GM23338 (cell line): ENCODE results near the gene ACAD8. TPM values are rescaled to one million over a fixed set of nuclear protein-coding genes. Genes with fewer than 3 reads are reported as not detected.

Source experiments
- ATAC-seq: fragments of 200-7000 bp; cut with Tn5 transposase; 3 replicates; pipeline ENCODE4 v1.9.1; 2020
- DNase-seq: peaks from one replicate; pipeline ENCODE4 v3.0.0-alpha.2; 2015; ENCODE audit warnings: low spot score
- H2AFZ ChIP-seq: fragments of 200-600 bp; sonication (generic); 2 replicates; pipeline ENCODE4 v1.8.0; 2016; ENCODE audit warnings: antibody characterized with exemption, mild to moderate bottlenecking, moderate library complexity
- H3F3A ChIP-seq: fragments of 200-600 bp; sonication (generic); replicated peaks from 2 replicates; pipeline ENCODE4 v1.8.0; 2017; ENCODE audit warnings: antibody characterized with exemption, mixed run types, low read depth
- H3K27ac ChIP-seq: fragments of 200-600 bp; sonication (generic); 2 replicates; pipeline ENCODE4 v1.6.1; 2016; ENCODE audit warnings: low read depth
- H3K27me3 ChIP-seq: fragments of 200-600 bp; sonication (generic); 2 replicates; pipeline ENCODE4 v1.8.0; 2016; ENCODE audit warnings: mild to moderate bottlenecking, mixed run types, moderate library complexity; ENCODE audit not compliant: insufficient read depth
- H3K36me3 ChIP-seq: fragments of 200-600 bp; sonication (generic); 2 replicates; pipeline ENCODE4 v1.8.0; 2016; ENCODE audit warnings: mild to moderate bottlenecking; ENCODE audit not compliant: insufficient read depth
- H3K4me1 ChIP-seq: fragments of 200-600 bp; sonication (generic); 2 replicates; pipeline ENCODE4 v1.8.0; 2016; ENCODE audit warnings: mild to moderate bottlenecking, moderate library complexity; ENCODE audit not compliant: insufficient read depth
- H3K4me2 ChIP-seq: fragments of 200-600 bp; sonication (generic); 2 replicates; pipeline ENCODE4 v1.7.1; 2017; ENCODE audit warnings: mixed run types
- H3K4me3 ChIP-seq: fragments of 200-600 bp; sonication (generic); 2 replicates; pipeline ENCODE4 v1.6.1; 2016; ENCODE audit warnings: mixed run types
- H3K79me2 ChIP-seq: fragments of 200-600 bp; sonication (generic); replicated peaks from 2 replicates; pipeline ENCODE4 v1.8.0; 2017; ENCODE audit warnings: mild to moderate bottlenecking; ENCODE audit not compliant: insufficient read depth
- H3K9me2 ChIP-seq: fragments of 200-600 bp; sonication (generic); 2 replicates; pipeline ENCODE4 v1.8.0; 2017; ENCODE audit not compliant: insufficient read depth
- H4K20me1 ChIP-seq: fragments of 200-600 bp; sonication (generic); replicated peaks from 2 replicates; pipeline ENCODE4 v1.8.0; 2017; ENCODE audit warnings: mild to moderate bottlenecking; ENCODE audit not compliant: insufficient read depth
- H3K27ac Mint-ChIP-seq: 2 replicates; pipeline ENCODE4 v1.8.0; 2020; ENCODE audit warnings: inconsistent platforms, mild to moderate bottlenecking, moderate library complexity, mixed read lengths
- H3K27me3 Mint-ChIP-seq: 3 replicates; pipeline ENCODE4 v1.8.0; 2022; ENCODE audit warnings: low read depth, mild to moderate bottlenecking, moderate library complexity, mixed read lengths, inconsistent platforms; ENCODE audit not compliant: insufficient read depth, poor library complexity
- H3K36me3 Mint-ChIP-seq: 3 replicates; pipeline ENCODE4 v1.8.0; 2021; ENCODE audit warnings: low read depth, mild to moderate bottlenecking, inconsistent platforms, moderate library complexity, mixed read lengths
- H3K4me1 Mint-ChIP-seq: 3 replicates; pipeline ENCODE4 v1.8.0; 2020; ENCODE audit warnings: mild to moderate bottlenecking, inconsistent platforms, mixed read lengths
- H3K4me3 Mint-ChIP-seq: 3 replicates; pipeline ENCODE4 v1.8.0; 2021; ENCODE audit warnings: moderate library complexity, mild to moderate bottlenecking, inconsistent platforms, mixed read lengths
- H3K9me3 Mint-ChIP-seq: 3 replicates; pipeline ENCODE4 v1.8.0; 2020; ENCODE audit warnings: moderate library complexity, mild to moderate bottlenecking, inconsistent platforms, mixed read lengths
- CREB1 ChIP-seq: fragments of 250-450 bp; sonication (Bioruptor Pico); IDR thresholded peaks from 2 replicates; pipeline ENCODE4 v1.5.0; 2020; ENCODE audit warnings: low read depth, mild to moderate bottlenecking, moderate library complexity
- EZH2 ChIP-seq: fragments of 200-600 bp; sonication (generic); IDR thresholded peaks from one replicate; pipeline ENCODE4 v1.8.0; 2017; ENCODE audit warnings: antibody characterized with exemption, mild to moderate bottlenecking, low read depth; ENCODE audit not compliant: unreplicated experiment
- EZH2phosphoT487 ChIP-seq: fragments of 200-600 bp; sonication (generic); IDR thresholded peaks from one replicate; pipeline ENCODE4 v1.8.1; 2018; ENCODE audit warnings: antibody characterized with exemption; ENCODE audit not compliant: unreplicated experiment
- NANOG ChIP-seq: IDR thresholded peaks from 2 replicates; pipeline ENCODE4 v1.6.1; 2016; ENCODE audit warnings: antibody characterized with exemption, borderline replicate concordance
- POLR2AphosphoS5 ChIP-seq: IDR thresholded peaks from 2 replicates; pipeline ENCODE4 v1.6.1; 2016; ENCODE audit warnings: antibody characterized with exemption, low read depth
- polyA plus RNA-seq: library from polyadenylated mRNA; unstranded; fragments of >200 nt; fragmentation: Nextera tagmentation; extraction: Ambion mirVana; gene quantifications from 2 replicates; pipeline ENCODE4 v1.2.1, GENCODE V29; 2016
- total RNA-seq: library from RNA; depleted of rRNA; stranded (reverse); fragments of >200 nt; shearing (Covaris generic); gene quantifications from 2 replicates; pipeline ENCODE4 v1.2.3, GENCODE V29; 2014
- TF ChIP-seq, protein P1 (sequence below), 2 experiments: fragments of 200-600 bp in 1 of 2; sonication (generic) in 1 of 2; conservative IDR thresholded peaks; 2 replicates each; pipeline versions ENCODE4 v1.5.1 to v1.6.1; 2016 to 2017; ENCODE audit warnings: antibody characterized with exemption in 2 of 2, low read depth in 2 of 2, mild to moderate bottlenecking in 2 of 2, moderate library complexity in 1 of 2
- TF ChIP-seq, protein P2 (sequence below): fragments of 250-450 bp; sonication (Bioruptor Pico); IDR thresholded peaks from 2 replicates; pipeline ENCODE4 v1.5.0; 2020; ENCODE audit warnings: mild to moderate bottlenecking, moderate library complexity
- TF ChIP-seq, protein P3 (sequence below): IDR thresholded peaks from one replicate; pipeline ENCODE4 v1.6.1; 2018; ENCODE audit warnings: antibody characterized with exemption; ENCODE audit not compliant: unreplicated experiment

ACAD8 gene
- total and polyA plus RNA-seq, 2 experiments from 2014 or later: 43.2 to 65.4 TPM

GRCh38 chr11:134226806-134227325 lies 26.5 kb upstream of the ACAD8 start (continued):
- TF ChIP-seq, protein P1, sequence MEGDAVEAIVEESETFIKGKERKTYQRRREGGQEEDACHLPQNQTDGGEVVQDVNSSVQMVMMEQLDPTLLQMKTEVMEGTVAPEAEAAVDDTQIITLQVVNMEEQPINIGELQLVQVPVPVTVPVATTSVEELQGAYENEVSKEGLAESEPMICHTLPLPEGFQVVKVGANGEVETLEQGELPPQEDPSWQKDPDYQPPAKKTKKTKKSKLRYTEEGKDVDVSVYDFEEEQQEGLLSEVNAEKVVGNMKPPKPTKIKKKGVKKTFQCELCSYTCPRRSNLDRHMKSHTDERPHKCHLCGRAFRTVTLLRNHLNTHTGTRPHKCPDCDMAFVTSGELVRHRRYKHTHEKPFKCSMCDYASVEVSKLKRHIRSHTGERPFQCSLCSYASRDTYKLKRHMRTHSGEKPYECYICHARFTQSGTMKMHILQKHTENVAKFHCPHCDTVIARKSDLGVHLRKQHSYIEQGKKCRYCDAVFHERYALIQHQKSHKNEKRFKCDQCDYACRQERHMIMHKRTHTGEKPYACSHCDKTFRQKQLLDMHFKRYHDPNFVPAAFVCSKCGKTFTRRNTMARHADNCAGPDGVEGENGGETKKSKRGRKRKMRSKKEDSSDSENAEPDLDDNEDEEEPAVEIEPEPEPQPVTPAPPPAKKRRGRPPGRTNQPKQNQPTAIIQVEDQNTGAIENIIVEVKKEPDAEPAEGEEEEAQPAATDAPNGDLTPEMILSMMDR (conservative IDR thresholded peaks at IDR 0.05; ENCODE audit: low read depth in 2 of 2): no peak
- TF ChIP-seq, protein P2, sequence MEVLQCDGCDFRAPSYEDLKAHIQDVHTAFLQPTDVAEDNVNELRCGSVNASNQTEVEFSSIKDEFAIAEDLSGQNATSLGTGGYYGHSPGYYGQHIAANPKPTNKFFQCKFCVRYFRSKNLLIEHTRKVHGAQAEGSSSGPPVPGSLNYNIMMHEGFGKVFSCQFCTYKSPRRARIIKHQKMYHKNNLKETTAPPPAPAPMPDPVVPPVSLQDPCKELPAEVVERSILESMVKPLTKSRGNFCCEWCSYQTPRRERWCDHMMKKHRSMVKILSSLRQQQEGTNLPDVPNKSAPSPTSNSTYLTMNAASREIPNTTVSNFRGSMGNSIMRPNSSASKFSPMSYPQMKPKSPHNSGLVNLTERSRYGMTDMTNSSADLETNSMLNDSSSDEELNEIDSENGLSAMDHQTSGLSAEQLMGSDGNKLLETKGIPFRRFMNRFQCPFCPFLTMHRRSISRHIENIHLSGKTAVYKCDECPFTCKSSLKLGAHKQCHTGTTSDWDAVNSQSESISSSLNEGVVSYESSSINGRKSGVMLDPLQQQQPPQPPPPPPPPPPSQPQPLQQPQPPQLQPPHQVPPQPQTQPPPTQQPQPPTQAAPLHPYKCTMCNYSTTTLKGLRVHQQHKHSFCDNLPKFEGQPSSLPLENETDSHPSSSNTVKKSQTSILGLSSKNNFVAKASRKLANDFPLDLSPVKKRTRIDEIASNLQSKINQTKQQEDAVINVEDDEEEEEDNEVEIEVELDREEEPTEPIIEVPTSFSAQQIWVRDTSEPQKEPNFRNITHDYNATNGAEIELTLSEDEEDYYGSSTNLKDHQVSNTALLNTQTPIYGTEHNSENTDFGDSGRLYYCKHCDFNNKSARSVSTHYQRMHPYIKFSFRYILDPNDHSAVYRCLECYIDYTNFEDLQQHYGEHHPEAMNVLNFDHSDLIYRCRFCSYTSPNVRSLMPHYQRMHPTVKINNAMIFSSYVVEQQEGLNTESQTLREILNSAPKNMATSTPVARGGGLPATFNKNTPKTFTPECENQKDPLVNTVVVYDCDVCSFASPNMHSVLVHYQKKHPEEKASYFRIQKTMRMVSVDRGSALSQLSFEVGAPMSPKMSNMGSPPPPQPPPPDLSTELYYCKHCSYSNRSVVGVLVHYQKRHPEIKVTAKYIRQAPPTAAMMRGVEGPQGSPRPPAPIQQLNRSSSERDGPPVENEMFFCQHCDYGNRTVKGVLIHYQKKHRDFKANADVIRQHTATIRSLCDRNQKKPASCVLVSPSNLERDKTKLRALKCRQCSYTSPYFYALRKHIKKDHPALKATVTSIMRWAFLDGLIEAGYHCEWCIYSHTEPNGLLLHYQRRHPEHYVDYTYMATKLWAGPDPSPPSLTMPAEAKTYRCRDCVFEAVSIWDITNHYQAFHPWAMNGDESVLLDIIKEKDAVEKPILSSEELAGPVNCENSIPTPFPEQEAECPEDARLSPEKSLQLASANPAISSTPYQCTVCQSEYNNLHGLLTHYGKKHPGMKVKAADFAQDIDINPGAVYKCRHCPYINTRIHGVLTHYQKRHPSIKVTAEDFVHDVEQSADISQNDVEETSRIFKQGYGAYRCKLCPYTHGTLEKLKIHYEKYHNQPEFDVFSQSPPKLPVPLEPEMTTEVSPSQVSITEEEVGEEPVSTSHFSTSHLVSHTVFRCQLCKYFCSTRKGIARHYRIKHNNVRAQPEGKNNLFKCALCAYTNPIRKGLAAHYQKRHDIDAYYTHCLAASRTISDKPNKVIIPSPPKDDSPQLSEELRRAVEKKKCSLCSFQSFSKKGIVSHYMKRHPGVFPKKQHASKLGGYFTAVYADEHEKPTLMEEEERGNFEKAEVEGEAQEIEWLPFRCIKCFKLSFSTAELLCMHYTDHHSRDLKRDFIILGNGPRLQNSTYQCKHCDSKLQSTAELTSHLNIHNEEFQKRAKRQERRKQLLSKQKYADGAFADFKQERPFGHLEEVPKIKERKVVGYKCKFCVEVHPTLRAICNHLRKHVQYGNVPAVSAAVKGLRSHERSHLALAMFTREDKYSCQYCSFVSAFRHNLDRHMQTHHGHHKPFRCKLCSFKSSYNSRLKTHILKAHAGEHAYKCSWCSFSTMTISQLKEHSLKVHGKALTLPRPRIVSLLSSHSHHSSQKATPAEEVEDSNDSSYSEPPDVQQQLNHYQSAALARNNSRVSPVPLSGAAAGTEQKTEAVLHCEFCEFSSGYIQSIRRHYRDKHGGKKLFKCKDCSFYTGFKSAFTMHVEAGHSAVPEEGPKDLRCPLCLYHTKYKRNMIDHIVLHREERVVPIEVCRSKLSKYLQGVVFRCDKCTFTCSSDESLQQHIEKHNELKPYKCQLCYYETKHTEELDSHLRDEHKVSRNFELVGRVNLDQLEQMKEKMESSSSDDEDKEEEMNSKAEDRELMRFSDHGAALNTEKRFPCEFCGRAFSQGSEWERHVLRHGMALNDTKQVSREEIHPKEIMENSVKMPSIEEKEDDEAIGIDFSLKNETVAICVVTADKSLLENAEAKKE (CRISPR knock-in tag): no peak
- no peak for TF ChIP-seq CREB1 (CRISPR knock-in tag)

DNA sequence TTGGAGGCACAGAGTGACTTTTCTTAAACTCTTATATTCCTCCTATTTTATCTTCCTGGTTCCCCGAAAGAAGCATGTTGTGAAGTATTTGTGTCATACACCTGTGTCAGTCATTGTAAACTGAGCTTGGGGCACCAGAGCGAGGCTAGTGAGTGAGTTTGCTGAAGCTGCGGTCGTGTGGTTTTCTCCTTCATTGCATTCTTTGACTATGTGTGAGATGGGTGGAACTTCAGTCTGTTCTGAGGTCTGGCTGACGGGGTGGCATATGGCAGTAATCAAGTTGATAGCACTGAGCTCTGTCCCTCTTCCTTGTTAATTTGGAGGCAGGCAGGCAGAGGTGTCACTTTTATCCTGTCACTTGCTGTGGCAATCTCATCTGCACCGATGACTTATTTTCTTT lies 24.7 kb upstream of the ACAD8 start:
- Histone ChIP-seq H3K79me2 (peaks cover 40% of the 10 kb centered on the region), H3K4me2 (no peak overlapping the region), H3F3A (0 out of 2 replicates have a peak, but pooled peaks cover 2% of the 10 kb centered on the region), H3K36me3 (no peaks in the 10 kb centered on the region), H2AFZ (no peak overlapping the region), H3K27ac (no peak overlapping the region), H3K27me3 (peaks cover 13% of the 10 kb centered on the region; the same call in 1 of the 2 replicates), H4K20me1 (peaks cover 13% of the 10 kb centered on the region), H3K4me1 (peaks cover 6% of the 10 kb centered on the region; the same call in 1 of the 2 replicates), H3K4me3 (no peak overlapping the region), H3K9me2 (no peaks in the 10 kb centered on the region)
- H3K27me3 Mint-ChIP-seq: peaks cover 16% of the 10 kb centered on the region
- no peaks in the 10 kb centered on the region for H3K36me3 Mint-ChIP-seq
- no peaks in the 10 kb centered on the region for H3K9me3 Mint-ChIP-seq
- ATAC-seq (no peak), DNase-seq (no peak)
- no peak overlapping the region for H3K4me3 Mint-ChIP-seq
- peaks cover 15% of the 10 kb centered on the region for H3K4me1 Mint-ChIP-seq
- no peak overlapping the region for H3K27ac Mint-ChIP-seq
- TF ChIP-seq NANOG (no peak), CREB1 (CRISPR knock-in tag) (no peak), EZH2 (no peak), EZH2phosphoT487 (no peak), POLR2AphosphoS5 (no peak)
- TF ChIP-seq, protein P3, sequence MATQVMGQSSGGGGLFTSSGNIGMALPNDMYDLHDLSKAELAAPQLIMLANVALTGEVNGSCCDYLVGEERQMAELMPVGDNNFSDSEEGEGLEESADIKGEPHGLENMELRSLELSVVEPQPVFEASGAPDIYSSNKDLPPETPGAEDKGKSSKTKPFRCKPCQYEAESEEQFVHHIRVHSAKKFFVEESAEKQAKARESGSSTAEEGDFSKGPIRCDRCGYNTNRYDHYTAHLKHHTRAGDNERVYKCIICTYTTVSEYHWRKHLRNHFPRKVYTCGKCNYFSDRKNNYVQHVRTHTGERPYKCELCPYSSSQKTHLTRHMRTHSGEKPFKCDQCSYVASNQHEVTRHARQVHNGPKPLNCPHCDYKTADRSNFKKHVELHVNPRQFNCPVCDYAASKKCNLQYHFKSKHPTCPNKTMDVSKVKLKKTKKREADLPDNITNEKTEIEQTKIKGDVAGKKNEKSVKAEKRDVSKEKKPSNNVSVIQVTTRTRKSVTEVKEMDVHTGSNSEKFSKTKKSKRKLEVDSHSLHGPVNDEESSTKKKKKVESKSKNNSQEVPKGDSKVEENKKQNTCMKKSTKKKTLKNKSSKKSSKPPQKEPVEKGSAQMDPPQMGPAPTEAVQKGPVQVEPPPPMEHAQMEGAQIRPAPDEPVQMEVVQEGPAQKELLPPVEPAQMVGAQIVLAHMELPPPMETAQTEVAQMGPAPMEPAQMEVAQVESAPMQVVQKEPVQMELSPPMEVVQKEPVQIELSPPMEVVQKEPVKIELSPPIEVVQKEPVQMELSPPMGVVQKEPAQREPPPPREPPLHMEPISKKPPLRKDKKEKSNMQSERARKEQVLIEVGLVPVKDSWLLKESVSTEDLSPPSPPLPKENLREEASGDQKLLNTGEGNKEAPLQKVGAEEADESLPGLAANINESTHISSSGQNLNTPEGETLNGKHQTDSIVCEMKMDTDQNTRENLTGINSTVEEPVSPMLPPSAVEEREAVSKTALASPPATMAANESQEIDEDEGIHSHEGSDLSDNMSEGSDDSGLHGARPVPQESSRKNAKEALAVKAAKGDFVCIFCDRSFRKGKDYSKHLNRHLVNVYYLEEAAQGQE: no peak
